ENCODE data around the gene UAP1L1.

The UAP1L1 gene

GRCh38 chr9:137077010-137077747 lies at the start of gene UAP1L1:
Gene UAP1L1, plus strand, starts transcription at chr9:137077517. Its CDS starts 16 bp downstream, at chr9:137077533.
- no peak for TF ChIP-seq CTCF (IDR thresholded peaks at IDR 0.05; ENCODE audit: low read depth, low read length, missing control alignments)
- H3K4me3 ChIP-seq (ENCODE audit: low read depth, low read length), result peak within 1 kb of the TSS; percentile 56
- DNase-seq (ENCODE audit: low read depth), result no peak
- in situ Hi-C loops (cut with HindIII; ENCODE audit: low sequenced_read_pairs), result no loop called here

GRCh38 chr9:137028263-137029057 lies 48.9 kb upstream of the UAP1L1 start:
- no peak for DNase-seq (ENCODE audit: low read depth)
- TF ChIP-seq CTCF (IDR thresholded peaks at IDR 0.05; ENCODE audit: low read depth, low read length, missing control alignments), result peak; percentile 3
- in situ Hi-C loops (cut with HindIII; ENCODE audit: low sequenced_read_pairs), result loop anchor here (25.0 kb wide), 1 partner anchor 241 kb away; the partner anchor contains the start of genes CCDC183 and TMEM141
- peak overlapping the region; percentile 42 for H3K4me3 ChIP-seq (ENCODE audit: low read depth, low read length)

- in situ Hi-C loops (cut with HindIII; ENCODE audit: low sequenced_read_pairs), result loop anchor here (25.0 kb wide), 1 partner anchor 242 kb away; the partner anchor contains the start of genes CCDC183 and TMEM141
- no peak overlapping the region for H3K4me3 ChIP-seq (ENCODE audit: low read depth, low read length)
- no peak for DNase-seq (ENCODE audit: low read depth)
- TF ChIP-seq CTCF (IDR thresholded peaks at IDR 0.05; ENCODE audit: low read depth, low read length, missing control alignments), result peak; percentile 96
Measured at GRCh38 chr9:137029058-137029936, 48.0 kb upstream of the UAP1L1 start.

GRCh38 chr9:137030006-137030405 lies 47.3 kb upstream of the UAP1L1 start:
- H3K4me3 ChIP-seq (ENCODE audit: low read depth, low read length), result no peak overlapping the region
- in situ Hi-C loops (cut with HindIII; ENCODE audit: low sequenced_read_pairs), result loop anchor here (25.0 kb wide), 1 partner anchor 243 kb away; the partner anchor contains the start of genes CCDC183 and TMEM141
- no peak for DNase-seq (ENCODE audit: low read depth)
- TF ChIP-seq CTCF (IDR thresholded peaks at IDR 0.05; ENCODE audit: low read depth, low read length, missing control alignments), result no peak

GRCh38 chr9:137030538-137031527 lies 46.5 kb upstream of the UAP1L1 start:
- DNase-seq (ENCODE audit: low read depth), result no peak
- in situ Hi-C loops (cut with HindIII; ENCODE audit: low sequenced_read_pairs), result loop anchor here (25.0 kb wide), 1 partner anchor 244 kb away; the partner anchor contains the start of genes CCDC183 and TMEM141
- no peak for TF ChIP-seq CTCF (IDR thresholded peaks at IDR 0.05; ENCODE audit: low read depth, low read length, missing control alignments)
- no peak overlapping the region for H3K4me3 ChIP-seq (ENCODE audit: low read depth, low read length)
